Smooth muscle cell (in vitro differentiated cells): ENCODE measurements around the gene FBXO15. TPM values are rescaled to one million over a fixed set of nuclear protein-coding genes. Genes with fewer than 3 reads are reported as not detected.

Experiments
- DNase-seq: peaks from one replicate; lab custom pipeline; 2025; ENCODE audit not compliant: unreplicated experiment; lab: John Stamatoyannopoulos, UW
- H2AFZ ChIP-seq: fragments of 200-600 bp; sonication (generic); 2 replicates; pipeline ENCODE4 v1.6.0; 2016; ENCODE audit warnings: antibody characterized with exemption, low read depth, mild to moderate bottlenecking
- H3F3A ChIP-seq: fragments of 200-600 bp; sonication (generic); 2 replicates; pipeline ENCODE4 v1.6.0; 2017; ENCODE audit warnings: antibody characterized with exemption, low read depth
- H3K27ac ChIP-seq: fragments of 200-600 bp; sonication (generic); 2 replicates; pipeline ENCODE4 v1.5.1; 2016; ENCODE audit warnings: low read depth, mild to moderate bottlenecking
- H3K27me3 ChIP-seq: fragments of 200-600 bp; sonication (generic); 2 replicates; pipeline ENCODE4 v1.6.1; 2016; ENCODE audit warnings: low read depth, mild to moderate bottlenecking
- H3K36me3 ChIP-seq: fragments of 200-600 bp; sonication (generic); 2 replicates; pipeline ENCODE4 v1.5.1; 2016; ENCODE audit warnings: low read depth
- H3K4me1 ChIP-seq: fragments of 200-600 bp; sonication (generic); 2 replicates; pipeline ENCODE4 v1.5.1; 2016; ENCODE audit warnings: low read depth
- H3K4me2 ChIP-seq: fragments of 200-600 bp; sonication (generic); 2 replicates; pipeline ENCODE4 v1.6.0; 2016; ENCODE audit warnings: mild to moderate bottlenecking
- H3K4me3 ChIP-seq: fragments of 200-600 bp; sonication (generic); 2 replicates; pipeline ENCODE4 v1.5.1; 2016; ENCODE audit warnings: mild to moderate bottlenecking
- H3K79me2 ChIP-seq: fragments of 200-600 bp; sonication (generic); 2 replicates; pipeline ENCODE4 v1.6.0; 2016; ENCODE audit warnings: low read depth, mild to moderate bottlenecking
- H3K9ac ChIP-seq: fragments of 200-600 bp; sonication (generic); 2 replicates; pipeline ENCODE4 v1.6.0; 2016; ENCODE audit warnings: low read depth
- H3K9me3 ChIP-seq: fragments of 200-600 bp; sonication (generic); replicated peaks from 2 replicates; pipeline ENCODE4 v1.5.1; 2016; ENCODE audit warnings: low read depth
- H4K20me1 ChIP-seq: fragments of 200-600 bp; sonication (generic); 2 replicates; pipeline ENCODE4 v1.6.0; 2016; ENCODE audit warnings: low read depth
- CTCF ChIP-seq: fragments of 200-600 bp; sonication (generic); IDR thresholded peaks from 2 replicates; pipeline ENCODE4 v1.5.1; 2017; ENCODE audit warnings: borderline replicate concordance, mild to moderate bottlenecking, antibody characterized with exemption; ENCODE audit not compliant: insufficient read depth, poor library complexity, severe bottlenecking
- WGBS: methylation state at CpG from one replicate; pipeline ENCODE4 v1.1.7; 2016; ENCODE audit warnings: low lambda C conversion rate; 5-methylcytosine and 5-hydroxymethylcytosine counted together
- polyA plus RNA-seq: library from polyadenylated mRNA; unstranded; fragments of >200 nt; fragmentation: Nextera tagmentation; extraction: Ambion mirVana; gene quantifications from 2 replicates; pipeline ENCODE4 v1.2.1, GENCODE V29; 2016
- total RNA-seq: library from RNA; depleted of rRNA; stranded (reverse); fragments of >200 nt; gene quantifications from 2 replicates; pipeline ENCODE4 v1.2.3, GENCODE V29; 2014

The FBXO15 gene
- total and polyA plus RNA-seq, 2 experiments from 2014 or later = 2.2 to 7.8 TPM

GRCh38 chr18:74137920-74138538 is 9.6 kb downstream of the FBXO15 start:
- H3K27me3 ChIP-seq = no peaks in the 10 kb centered on the region
- no peaks in the 10 kb centered on the region for H3K79me2 ChIP-seq
- no peak for TF ChIP-seq CTCF
- H3F3A ChIP-seq = peaks cover 4% of the 10 kb centered on the region
- DNase-seq = no peak
- H3K4me2 ChIP-seq = no peak overlapping the region
- H3K27ac ChIP-seq = no peak overlapping the region
- no peak overlapping the region for H3K9ac ChIP-seq
- H4K20me1 ChIP-seq = no peaks in the 10 kb centered on the region
- peaks cover 3% of the 10 kb centered on the region for H3K4me1 ChIP-seq
- H3K36me3 ChIP-seq = no peaks in the 10 kb centered on the region
- H3K9me3 ChIP-seq = no peaks in the 10 kb centered on the region
- no peak overlapping the region for H2AFZ ChIP-seq
- H3K4me3 ChIP-seq = no peak overlapping the region
- 92% methylated on average over 12 of the region's 12 CpGs for WGBS

GRCh38 chr18:74132201-74132600 is 15.4 kb downstream of the FBXO15 start:
- DNase-seq = no peak
- H3K4me1 ChIP-seq = peaks cover 11% of the 10 kb centered on the region
- TF ChIP-seq CTCF = no peak

GRCh38 chr18:74131124-74131523 is 16.5 kb downstream of the FBXO15 start:
- no peaks in the 10 kb centered on the region for H3F3A ChIP-seq
- DNase-seq = no peak
- H3K9me3 ChIP-seq = no peaks in the 10 kb centered on the region
- no peaks in the 10 kb centered on the region for H4K20me1 ChIP-seq
- peaks cover 5% of the 10 kb centered on the region for H3K27me3 ChIP-seq
- no peak overlapping the region for H3K4me2 ChIP-seq
- H3K4me1 ChIP-seq = peaks cover 16% of the 10 kb centered on the region
- no peak for TF ChIP-seq CTCF
- no peaks in the 10 kb centered on the region for H3K36me3 ChIP-seq
- no peak overlapping the region for H3K9ac ChIP-seq
- 91% methylated on average over 3 of the region's 3 CpGs for WGBS
- no peak overlapping the region for H3K4me3 ChIP-seq
- H3K79me2 ChIP-seq = no peaks in the 10 kb centered on the region
- H3K27ac ChIP-seq = no peak overlapping the region
- no peak overlapping the region for H2AFZ ChIP-seq

More at GRCh38 chr18:74132201-74132600, 15.4 kb downstream of the FBXO15 start:
- Histone ChIP-seq H3F3A (no peaks in the 10 kb centered on the region), H3K4me2 (no peak overlapping the region), H3K27me3 (no peaks in the 10 kb centered on the region), H3K36me3 (no peaks in the 10 kb centered on the region), H4K20me1 (no peaks in the 10 kb centered on the region), H3K4me3 (no peak overlapping the region), H3K9me3 (no peaks in the 10 kb centered on the region), H3K79me2 (no peaks in the 10 kb centered on the region), H3K27ac (no peak overlapping the region), H2AFZ (no peak overlapping the region), H3K9ac (no peak overlapping the region)
- WGBS = 73% methylated on average over 3 of the region's 3 CpGs

GRCh38 chr18:74128159-74128558 is 19.5 kb downstream of the FBXO15 start:
- Histone ChIP-seq H3K36me3 (no peaks in the 10 kb centered on the region), H3F3A (no peaks in the 10 kb centered on the region), H3K9ac (no peak overlapping the region), H3K27ac (no peak overlapping the region), H2AFZ (no peak overlapping the region), H3K27me3 (peaks cover 5% of the 10 kb centered on the region), H3K4me1 (peaks cover 16% of the 10 kb centered on the region), H3K79me2 (no peaks in the 10 kb centered on the region), H4K20me1 (no peaks in the 10 kb centered on the region), H3K9me3 (no peaks in the 10 kb centered on the region), H3K4me3 (no peak overlapping the region), H3K4me2 (no peak overlapping the region)
- no peak for TF ChIP-seq CTCF
- no peak for DNase-seq
- WGBS = 87% methylated on average over 3 of the region's 3 CpGs
